ENCODE results near the gene CCDC27. TPM values are rescaled to one million over a fixed set of nuclear protein-coding genes. Genes with fewer than 3 reads are reported as not detected.

Gene CCDC27
- total RNA-seq, 1 donor from 2014 or later: not detected

DNA sequence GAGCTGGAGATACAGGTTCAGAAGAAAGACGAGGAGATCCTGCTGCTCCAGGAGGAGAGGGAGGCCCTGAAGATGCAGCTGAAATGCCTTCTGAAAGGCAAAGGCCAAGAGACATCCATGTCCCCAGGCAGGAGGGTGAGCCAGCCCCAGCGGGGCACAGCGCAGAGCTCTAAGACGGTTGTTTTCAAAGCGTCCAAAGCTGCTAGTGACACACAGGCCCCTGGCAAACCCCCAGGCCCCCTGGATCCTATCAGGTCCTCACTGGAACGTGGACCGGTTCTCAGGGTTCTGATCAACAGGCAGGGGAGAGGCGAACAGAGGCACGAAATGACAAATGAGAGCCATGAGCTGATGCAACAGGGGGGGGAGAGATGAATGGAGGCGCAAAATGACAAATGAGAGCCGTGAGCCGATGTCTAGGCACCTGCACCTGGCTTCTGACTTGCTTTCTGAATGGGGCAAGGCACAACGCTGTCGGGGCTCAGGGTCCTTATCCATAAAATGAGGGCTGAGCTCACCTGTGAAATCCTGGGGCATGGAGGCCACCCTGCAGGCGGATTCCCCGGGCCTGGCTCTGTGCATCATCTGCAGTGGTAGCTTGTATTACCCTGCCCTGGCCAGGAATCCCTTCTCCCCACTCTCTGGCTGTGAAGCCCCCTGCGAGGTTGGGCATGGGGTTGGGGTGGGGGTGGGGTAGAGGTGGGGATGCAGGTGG, 9.2 kb downstream of the CCDC27 start:
- DNase-seq (no peak), ATAC-seq (ENCODE audit: low read depth) (no peak)
- Mint-ChIP-seq H3K27me3 (peaks cover 32% of the 10 kb centered on the region), H3K36me3 (ENCODE audit: low read depth) (no peaks in the 10 kb centered on the region), H3K27ac (no peak overlapping the region), H3K4me3 (no peak overlapping the region), H3K9me3 (no peaks in the 10 kb centered on the region), H3K4me1 (no peaks in the 10 kb centered on the region)
- intact Hi-C loops (cut with micrococcal nuclease): no loop called here
- TF ChIP-seq, protein P1, sequence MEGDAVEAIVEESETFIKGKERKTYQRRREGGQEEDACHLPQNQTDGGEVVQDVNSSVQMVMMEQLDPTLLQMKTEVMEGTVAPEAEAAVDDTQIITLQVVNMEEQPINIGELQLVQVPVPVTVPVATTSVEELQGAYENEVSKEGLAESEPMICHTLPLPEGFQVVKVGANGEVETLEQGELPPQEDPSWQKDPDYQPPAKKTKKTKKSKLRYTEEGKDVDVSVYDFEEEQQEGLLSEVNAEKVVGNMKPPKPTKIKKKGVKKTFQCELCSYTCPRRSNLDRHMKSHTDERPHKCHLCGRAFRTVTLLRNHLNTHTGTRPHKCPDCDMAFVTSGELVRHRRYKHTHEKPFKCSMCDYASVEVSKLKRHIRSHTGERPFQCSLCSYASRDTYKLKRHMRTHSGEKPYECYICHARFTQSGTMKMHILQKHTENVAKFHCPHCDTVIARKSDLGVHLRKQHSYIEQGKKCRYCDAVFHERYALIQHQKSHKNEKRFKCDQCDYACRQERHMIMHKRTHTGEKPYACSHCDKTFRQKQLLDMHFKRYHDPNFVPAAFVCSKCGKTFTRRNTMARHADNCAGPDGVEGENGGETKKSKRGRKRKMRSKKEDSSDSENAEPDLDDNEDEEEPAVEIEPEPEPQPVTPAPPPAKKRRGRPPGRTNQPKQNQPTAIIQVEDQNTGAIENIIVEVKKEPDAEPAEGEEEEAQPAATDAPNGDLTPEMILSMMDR (IDR thresholded peaks at IDR 0.05): no peak
- ChIA-PET CTCF (no interaction called here), POLR2A (no interaction called here)

- no peak for ATAC-seq (ENCODE audit: low read depth)
- CTCF ChIA-PET: no interaction called here
- H3K27me3 Mint-ChIP-seq: peaks cover 30% of the 10 kb centered on the region
Measured at GRCh38 chr1:3762151-3762872, 10.1 kb downstream of the CCDC27 start.

DNA sequence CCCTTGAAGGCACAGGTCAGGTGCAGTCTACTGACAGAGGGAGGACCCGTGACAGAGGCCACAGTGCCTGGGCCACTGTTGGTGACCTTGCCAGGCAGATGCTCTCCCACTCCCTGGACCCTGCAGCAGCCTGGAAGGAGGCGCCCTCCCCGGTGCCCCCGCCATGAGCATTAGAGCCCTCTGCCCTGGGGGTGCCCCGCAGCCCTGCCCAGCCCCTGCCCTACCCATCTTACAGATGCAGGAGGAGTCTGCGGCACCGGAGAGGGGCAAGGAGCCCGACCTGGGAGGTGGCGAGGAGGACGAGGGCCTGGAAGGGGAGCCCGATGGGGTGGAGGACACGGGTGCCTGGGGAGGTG, 10.6 kb downstream of the CCDC27 start:
- Mint-ChIP-seq H3K9me3 (no peaks in the 10 kb centered on the region), H3K27me3 (peaks cover 34% of the 10 kb centered on the region), H3K36me3 (ENCODE audit: low read depth) (no peaks in the 10 kb centered on the region), H3K4me3 (no peak overlapping the region), H3K4me1 (no peaks in the 10 kb centered on the region), H3K27ac (no peak overlapping the region)
- DNase-seq (no peak), ATAC-seq (ENCODE audit: low read depth) (no peak)
- TF ChIP-seq, protein P1 (IDR thresholded peaks at IDR 0.05): no peak
- ChIA-PET POLR2A (no interaction called here), CTCF (no interaction called here)
- intact Hi-C loops (cut with micrococcal nuclease): no loop called here

More at GRCh38 chr1:3762151-3762872, 10.1 kb downstream of the CCDC27 start:
- Mint-ChIP-seq H3K9me3 (no peaks in the 10 kb centered on the region), H3K36me3 (ENCODE audit: low read depth) (no peaks in the 10 kb centered on the region), H3K4me3 (no peak overlapping the region), H3K4me1 (no peaks in the 10 kb centered on the region), H3K27ac (no peak overlapping the region)
- POLR2A ChIA-PET: no interaction called here
- TF ChIP-seq, protein P1 (IDR thresholded peaks at IDR 0.05): no peak
- DNase-seq: no peak
- intact Hi-C loops (cut with micrococcal nuclease): no loop called here

DNA sequence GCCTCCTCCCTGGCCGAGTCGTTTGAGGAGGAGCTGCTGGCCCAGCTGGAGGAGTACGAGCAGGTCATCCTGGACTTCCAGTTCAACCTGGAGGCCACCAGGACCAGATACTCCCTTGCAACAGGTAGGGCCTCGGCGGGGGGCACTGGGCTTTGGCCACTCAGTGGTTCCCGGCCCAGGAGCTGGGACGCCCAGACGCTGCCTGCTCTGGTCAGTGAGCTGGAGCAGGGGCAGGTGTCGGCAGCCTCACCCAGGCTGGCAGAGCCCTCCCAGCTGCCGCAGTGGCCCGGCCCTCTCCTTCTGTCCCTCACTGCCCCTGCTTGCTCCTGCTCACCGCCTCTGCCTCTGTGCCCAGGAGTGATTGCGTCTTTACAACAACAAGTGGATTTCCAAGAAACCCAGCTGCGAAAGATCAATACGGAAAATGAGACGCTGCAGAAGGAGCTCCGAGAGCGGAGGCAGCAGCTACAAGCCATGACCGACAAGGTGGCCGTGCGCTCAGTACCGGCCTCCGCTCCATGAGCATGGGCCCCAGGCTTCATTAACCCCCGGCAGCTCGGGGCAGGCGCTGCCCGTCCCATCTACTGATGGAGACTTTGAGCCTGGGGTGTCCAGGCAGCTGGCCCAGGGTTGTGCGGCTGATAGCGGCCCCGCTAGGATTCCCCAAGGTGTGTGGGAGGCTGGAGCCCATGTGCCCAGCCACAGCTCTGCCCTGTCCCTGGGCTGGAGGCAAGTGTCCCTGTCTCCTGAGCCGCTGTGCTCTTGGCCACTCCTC, 11.3 kb downstream of the CCDC27 start:
- no peak for ATAC-seq (ENCODE audit: low read depth)
- CTCF ChIA-PET: no interaction called here
- H3K27me3 Mint-ChIP-seq: peaks cover 32% of the 10 kb centered on the region
- no peak for DNase-seq
- H3K36me3 Mint-ChIP-seq (ENCODE audit: low read depth): no peaks in the 10 kb centered on the region
- TF ChIP-seq, protein P1 (IDR thresholded peaks at IDR 0.05): no peak
- H3K4me1 Mint-ChIP-seq: no peaks in the 10 kb centered on the region
- H3K27ac Mint-ChIP-seq: no peak overlapping the region
- H3K4me3 Mint-ChIP-seq: no peak overlapping the region
- H3K9me3 Mint-ChIP-seq: no peaks in the 10 kb centered on the region
- POLR2A ChIA-PET: no interaction called here
- intact Hi-C loops (cut with micrococcal nuclease): no loop called here

All from activated B cell treated with CpG ODN at 0.5 μM for 24 hours (primary cell).